SK-N-MC (cell line): ENCODE results near the gene MTFR1L.

Experiments
- EZH2 ChIP-seq: fragments of 200-600 bp; sonication (generic); IDR thresholded peaks from one replicate; pipeline ENCODE4 v1.6.1; 2017; ENCODE audit warnings: antibody characterized with exemption
- FOXP2 ChIP-seq: optimal IDR thresholded peaks from 2 replicates; pipeline ENCODE3; 2011; ENCODE audit warnings: mild to moderate bottlenecking, moderate library complexity; ENCODE audit not compliant: insufficient read depth; ENCODE audit errors: extremely low read length, control extremely low read depth
- POLR2AphosphoS5 ChIP-seq: IDR thresholded peaks from 2 replicates; pipeline ENCODE4 v1.6.1; 2012; ENCODE audit warnings: mild to moderate bottlenecking, low read depth, low read length, borderline replicate concordance

GRCh38 chr1:25811384-25812082 is 8.2 kb upstream of the MTFR1L start:
- TF ChIP-seq POLR2AphosphoS5 (no peak), EZH2 (no peak), FOXP2 (no peak)
